HG03095 (cell line): ENCODE measurements around the gene SBK3.

ENCODE experiments used
- ATAC-seq: cut with Tn5 transposase; IDR thresholded peaks from one replicate; pipeline ENCODE4 v1.9.1; 2021; ENCODE audit warnings: moderate library complexity; ENCODE audit not compliant: unreplicated experiment

Gene SBK3

DNA sequence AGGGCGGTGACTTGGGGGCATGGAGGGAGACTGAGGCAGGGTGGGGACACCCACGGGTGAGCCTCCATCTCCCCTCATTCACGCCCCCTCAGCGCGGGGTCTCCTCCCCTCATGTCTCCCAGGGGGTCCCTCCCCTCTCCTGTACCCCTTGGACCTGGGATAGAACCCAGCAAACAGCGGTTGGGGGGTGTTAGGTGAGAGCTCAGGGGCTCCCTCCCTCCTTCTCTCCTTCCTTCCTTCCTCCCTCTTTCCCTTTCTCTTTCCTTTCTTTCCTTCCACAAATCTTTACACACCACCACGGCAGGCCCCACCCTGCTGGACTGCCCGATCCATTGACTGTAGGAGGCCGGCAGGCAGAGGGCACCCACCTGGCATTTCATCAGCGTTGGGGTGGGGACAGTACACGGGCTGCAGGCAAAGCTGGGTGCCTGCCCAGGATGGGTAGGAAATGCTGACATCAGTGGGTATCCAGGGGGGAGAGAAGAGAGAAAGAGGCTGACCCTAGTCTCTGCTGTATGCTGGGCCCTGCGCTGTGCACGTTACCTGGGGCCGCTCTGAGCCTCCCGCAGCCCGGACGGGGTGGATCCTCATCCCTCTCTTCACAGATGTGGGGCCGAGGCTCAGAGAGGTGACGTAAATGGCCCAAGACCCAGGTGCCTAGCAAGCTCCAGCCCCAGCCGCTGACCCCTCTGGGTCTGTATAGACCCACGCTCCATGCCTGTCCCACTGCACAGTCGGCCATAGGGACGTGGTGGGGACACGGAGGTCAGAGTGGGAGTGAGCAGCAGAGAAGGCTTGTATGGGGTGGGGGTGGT lies 53.6 kb downstream of the SBK3 start:
- no peak for ATAC-seq
